Chondrocyte (in vitro differentiated cells): Measurements from ENCODE around the gene GLB1L2. TPM values are rescaled to one million over a fixed set of nuclear protein-coding genes. Genes with fewer than 3 reads are reported as not detected.
"Not testable (repeated sequence)": the region's sequence is repeated elsewhere in the genome, so short reads cannot be mapped to it uniquely, and the experiment has no call there.

Source experiments
- DNase-seq: peaks from one replicate; pipeline ENCODE4 v3.0.0; 2021; ENCODE audit warnings: mixed read lengths, low spot score
- H3K27ac Mint-ChIP-seq: one replicate; pipeline ENCODE4 v1.8.0; 2021; ENCODE audit warnings: mild to moderate bottlenecking, moderate library complexity, mixed read lengths; ENCODE audit not compliant: unreplicated experiment
- H3K27me3 Mint-ChIP-seq: 2 replicates; pipeline ENCODE4 v1.8.0; 2021; ENCODE audit warnings: low read depth, mixed read lengths
- H3K36me3 Mint-ChIP-seq: 2 replicates; pipeline ENCODE4 v1.8.0; 2021; ENCODE audit warnings: low read depth, mixed read lengths
- H3K4me1 Mint-ChIP-seq: 2 replicates; pipeline ENCODE4 v1.8.0; 2021; ENCODE audit warnings: low read depth, mild to moderate bottlenecking, mixed read lengths
- H3K4me3 Mint-ChIP-seq: one replicate; pipeline ENCODE4 v1.8.0; 2021; ENCODE audit warnings: mild to moderate bottlenecking, moderate library complexity, mixed read lengths; ENCODE audit not compliant: unreplicated experiment
- H3K9me3 Mint-ChIP-seq: 2 replicates; pipeline ENCODE4 v1.8.0; 2021; ENCODE audit warnings: low read depth, mixed read lengths
- CTCF ChIP-seq: fragments of 200-600 bp; sonication (generic); IDR thresholded peaks from 2 replicates; pipeline ENCODE4 v1.5.0; 2021; ENCODE audit warnings: antibody characterized with exemption, mild to moderate bottlenecking, moderate library complexity
- total RNA-seq: library from RNA; stranded (reverse); gene quantifications from 3 replicates; pipeline ENCODE4 v1.2.1, GENCODE V29; 2021

Gene GLB1L2
- total RNA-seq, 1 donor from 2014 or later, result 0.35 TPM

- Mint-ChIP-seq H3K27ac (no peak overlapping the region), H3K9me3 (no peaks in the 10 kb centered on the region), H3K4me3 (no peak overlapping the region), H3K27me3 (peaks cover 12% of the 10 kb centered on the region), H3K4me1 (peaks cover under 1% of the 10 kb centered on the region), H3K36me3 (peaks cover 1% of the 10 kb centered on the region)
- no peak for DNase-seq
- no peak for TF ChIP-seq CTCF
These were observed 8.7 kb downstream of the GLB1L2 start for GRCh38 chr11:134340354-134340964.

- Mint-ChIP-seq H3K27ac (no peak overlapping the region), H3K9me3 (no peaks in the 10 kb centered on the region), H3K36me3 (no peaks in the 10 kb centered on the region), H3K27me3 (peaks cover 6% of the 10 kb centered on the region), H3K4me3 (no peak overlapping the region), H3K4me1 (peaks cover 9% of the 10 kb centered on the region)
- no peak for TF ChIP-seq CTCF
- no peak for DNase-seq
These were observed 10.2 kb downstream of the GLB1L2 start for GRCh38 chr11:134341805-134342571.

- Mint-ChIP-seq H3K27ac (no peak overlapping the region), H3K36me3 (no peaks in the 10 kb centered on the region), H3K27me3 (peaks cover 11% of the 10 kb centered on the region), H3K4me1 (peaks cover 9% of the 10 kb centered on the region), H3K9me3 (no peaks in the 10 kb centered on the region), H3K4me3 (no peak overlapping the region)
- DNase-seq, result no peak
- no peak for TF ChIP-seq CTCF
These were observed 11.0 kb downstream of the GLB1L2 start for GRCh38 chr11:134342572-134343340.

DNA sequence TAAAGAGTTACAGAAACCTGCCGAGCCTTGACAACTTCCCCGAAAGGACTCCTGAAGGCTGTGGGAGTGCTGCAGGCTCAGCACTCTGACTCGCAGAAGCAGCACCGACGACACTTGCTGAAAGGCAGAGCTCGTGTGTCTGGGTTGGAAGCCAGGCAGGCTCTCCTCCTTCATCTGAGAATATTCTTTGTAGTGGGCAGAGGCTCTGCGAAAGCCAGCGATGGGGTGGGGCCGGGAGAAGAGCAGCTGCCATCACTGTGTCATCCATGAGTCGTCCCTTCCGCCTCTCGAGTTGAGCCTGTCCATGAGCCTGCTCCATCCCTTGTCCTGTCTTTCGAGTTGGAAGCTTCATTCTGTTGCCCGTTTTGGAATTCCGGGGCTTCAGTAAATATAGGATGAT lies 11.9 kb downstream of the GLB1L2 start:
- H3K4me1 Mint-ChIP-seq, result peaks cover 9% of the 10 kb centered on the region
- no peak overlapping the region for H3K4me3 Mint-ChIP-seq
- H3K27me3 Mint-ChIP-seq, result peaks cover 12% of the 10 kb centered on the region

DNA sequence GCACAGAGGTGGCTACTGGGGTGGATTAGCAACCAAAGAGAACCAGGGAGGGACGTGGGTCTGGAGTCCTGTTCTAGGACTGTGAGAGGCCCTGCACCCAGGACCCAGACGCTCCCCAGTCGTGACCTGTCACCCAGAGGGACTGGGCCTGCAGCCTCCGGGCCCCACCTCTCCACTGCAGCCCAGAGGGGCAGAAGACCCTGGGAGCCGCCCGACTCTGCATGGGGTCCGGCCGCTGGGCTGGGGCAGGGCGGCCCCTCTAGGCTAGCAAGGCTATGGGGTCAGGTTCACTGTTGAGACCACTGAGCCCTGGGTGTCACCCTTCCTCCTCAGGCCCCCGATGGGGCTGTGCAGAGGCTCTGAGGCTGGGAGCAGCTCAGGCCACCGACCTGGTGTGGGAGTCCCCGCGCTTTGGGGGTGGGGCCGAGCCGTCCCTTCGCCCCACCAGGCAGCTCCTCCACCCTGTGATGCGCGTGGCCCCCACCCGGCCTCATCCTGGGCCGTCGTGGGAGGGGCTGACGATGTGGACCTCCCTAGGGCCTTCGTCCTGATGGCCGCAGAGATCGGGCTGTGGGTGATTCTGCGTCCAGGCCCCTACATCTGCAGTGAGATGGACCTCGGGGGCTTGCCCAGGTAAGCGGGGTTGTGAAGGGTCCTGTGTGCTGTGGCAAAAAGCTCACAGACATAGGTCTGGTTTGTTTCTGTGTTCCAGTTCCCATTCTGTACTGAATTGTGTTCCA lies 12.9 kb downstream of the GLB1L2 start:
- not testable (repeated sequence) for H3K4me1 Mint-ChIP-seq, H3K27ac Mint-ChIP-seq, H3K36me3 Mint-ChIP-seq, H3K4me3 Mint-ChIP-seq, DNase-seq, H3K9me3 Mint-ChIP-seq
- peaks cover 19% of the 10 kb centered on the region for H3K27me3 Mint-ChIP-seq

More for the DNA sequence above, 11.9 kb downstream of the GLB1L2 start:
- Mint-ChIP-seq H3K36me3 (no peaks in the 10 kb centered on the region), H3K9me3 (no peaks in the 10 kb centered on the region), H3K27ac (no peak overlapping the region)
- TF ChIP-seq CTCF, result no peak
- no peak for DNase-seq
